GM12878 (cell line): ENCODE data around the gene N4BP2L2. TPM values are rescaled to one million over a fixed set of nuclear protein-coding genes. Genes with fewer than 3 reads are reported as not detected.

Experiments used
- ATAC-seq: fragments of 200-7000 bp; cut with Tn5 transposase; 3 replicates; pipeline ENCODE4 v1.9.1; 2020; ENCODE audit warnings: mild to moderate bottlenecking, moderate library complexity
- BruUV-seq: library from RNA; stranded (reverse); fragments of 400-500 nt; replicated peaks from 2 replicates; lab custom pipeline; 2021; lab: Mats Ljungman, UMichigan
- CTCF ChIA-PET: fragments of 300-600 bp; sonication (Branson Sonifier 250); formaldehyde crosslinking; extraction: SDS; loops from one replicate; lab custom pipeline; 2021; ENCODE audit warnings: inconsistent platforms; lab: Yijun Ruan, JAX
- POLR2A ChIA-PET: fragments of 350-600 bp; formaldehyde crosslinking; extraction: SDS; loops from one replicate; lab custom pipeline; 2021; ENCODE audit warnings: inconsistent platforms; lab: Charles Lee
- RAD21 ChIA-PET: fragments of 300-600 bp; sonication (Branson Sonifier 250); formaldehyde crosslinking; loops from one replicate; lab custom pipeline; 2023; ENCODE audit warnings: antibody characterized with exemption; ENCODE audit not compliant: unreplicated experiment; lab: Charles Lee
- SMC1A ChIA-PET: fragments of 300-600 bp; sonication (Branson Sonifier 250); formaldehyde crosslinking; loops from one replicate; lab custom pipeline; 2023; ENCODE audit not compliant: unreplicated experiment, uncharacterized antibody; lab: Charles Lee
- DNase-seq: peaks from one replicate; pipeline ENCODE4 v3.0.0-alpha.2; 2011; ENCODE audit warnings: low read depth, low spot score
- FAIRE-seq: peaks from 3 replicates; lab custom pipeline; 2011; peaks lifted over from hg19 to GRCh38; lab: Jason Lieb, UNC
- H2AFZ ChIP-seq: 2 replicates; pipeline ENCODE4 v1.6.0; 2011; ENCODE audit warnings: low read depth, low read length, control low read depth; ENCODE audit not compliant: control insufficient read depth
- H3K27ac ChIP-seq: 2 replicates; pipeline ENCODE4 v1.5.1; 2011; ENCODE audit warnings: control low read depth; ENCODE audit not compliant: control insufficient read depth, insufficient read depth
- H3K27me3 ChIP-seq, 2 experiments: replicated peaks in 1 of 2; 2 replicates each; pipeline versions ENCODE4 v1.6.0 to v1.6.1; 2011; ENCODE audit warnings: low read length in 1 of 2; ENCODE audit not compliant: control insufficient read depth in 2 of 2, insufficient read depth in 2 of 2
- H3K36me3 ChIP-seq, 2 experiments: 2 replicates each; pipeline ENCODE4 v1.5.1; 2011; ENCODE audit warnings: low read length in 1 of 2; ENCODE audit not compliant: control insufficient read depth in 2 of 2, insufficient read depth in 2 of 2
- H3K4me1 ChIP-seq: 2 replicates; pipeline ENCODE4 v1.6.1; 2011; ENCODE audit warnings: mild to moderate bottlenecking, low read length, moderate library complexity, mixed read lengths; ENCODE audit not compliant: control insufficient read depth, insufficient read depth
- H3K4me2 ChIP-seq: 2 replicates; pipeline ENCODE4 v1.6.0; 2011; ENCODE audit warnings: control low read depth; ENCODE audit not compliant: control insufficient read depth, insufficient read depth
- H3K4me3 ChIP-seq: fragments of 200-600 bp; sonication (generic); 2 replicates; pipeline ENCODE4 v1.5.1; 2016
- H3K79me2 ChIP-seq: 2 replicates; pipeline ENCODE4 v1.6.0; 2011; ENCODE audit warnings: low read length; ENCODE audit not compliant: control insufficient read depth, insufficient read depth
- H3K9ac ChIP-seq: 2 replicates; pipeline ENCODE4 v1.8.0; 2011; ENCODE audit warnings: low read length, control low read depth, mixed read lengths; ENCODE audit not compliant: control insufficient read depth, insufficient read depth
- H3K9me3 ChIP-seq: replicated peaks from 3 replicates; pipeline ENCODE4 v1.5.1; 2011; ENCODE audit warnings: mild to moderate bottlenecking, low read length; ENCODE audit not compliant: control insufficient read depth, insufficient read depth
- H4K20me1 ChIP-seq: 2 replicates; pipeline ENCODE4 v1.6.0; 2011; ENCODE audit not compliant: control insufficient read depth, insufficient read depth
- ASH2L ChIP-seq: fragments of 300-600, 200-600 bp; sonication (generic); IDR thresholded peaks from 2 replicates; pipeline ENCODE4 v1.6.1; 2017; ENCODE audit warnings: low read depth, mild to moderate bottlenecking, borderline replicate concordance
- ATF2 ChIP-seq: IDR thresholded peaks from 2 replicates; pipeline ENCODE4 v1.6.1; 2012; ENCODE audit warnings: low read length, inconsistent platforms
- ATF7 ChIP-seq: fragments of 450-650 bp; IDR thresholded peaks from 2 replicates; pipeline ENCODE4 v1.6.1; 2016; ENCODE audit warnings: low read depth, mild to moderate bottlenecking
- EP300 ChIP-seq, 2 experiments: fragments of 150-350 bp in 1 of 2; IDR thresholded peaks; 2 replicates each; pipeline ENCODE4 v1.6.1; 2011 to 2012; ENCODE audit warnings: low read depth in 2 of 2, low read length in 2 of 2, borderline replicate concordance in 1 of 2, improper control_type of control experiment in 1 of 2, inconsistent platforms in 1 of 2; ENCODE audit not compliant: control insufficient read depth in 1 of 2
- ETV6 ChIP-seq, 2 experiments: fragments of 450-650 bp in 1 of 2; IDR thresholded peaks in 1 of 2; conservative IDR thresholded peaks in 1 of 2; 2 replicates each; pipeline ENCODE4 v1.6.1; 2014; ENCODE audit warnings: antibody characterized with exemption in 1 of 2, borderline replicate concordance in 1 of 2, low read depth in 1 of 2, mild to moderate bottlenecking in 1 of 2, moderate library complexity in 1 of 2
- FOXM1 ChIP-seq: IDR thresholded peaks from 2 replicates; pipeline ENCODE4 v1.6.1; 2012; ENCODE audit warnings: low read depth, mild to moderate bottlenecking, inconsistent platforms, low read length, moderate library complexity
- IRF4 ChIP-seq: IDR thresholded peaks from 2 replicates; pipeline ENCODE4 v1.6.1; 2011; ENCODE audit warnings: low read depth, low read length
- NFIC ChIP-seq: IDR thresholded peaks from 2 replicates; pipeline ENCODE4 v1.6.1; 2012; ENCODE audit warnings: low read depth, mild to moderate bottlenecking, inconsistent platforms, low read length, moderate library complexity
- NKRF ChIP-seq: fragments of 450-650 bp; conservative IDR thresholded peaks from 2 replicates; pipeline ENCODE4 v1.6.1; 2017; ENCODE audit warnings: mild to moderate bottlenecking, moderate library complexity
- POLR2A ChIP-seq: IDR thresholded peaks from 2 replicates; pipeline ENCODE4 v1.6.1; 2011; ENCODE audit warnings: low read depth, mild to moderate bottlenecking, low read length
- RUNX3 ChIP-seq: IDR thresholded peaks from 2 replicates; pipeline ENCODE4 v1.6.1; 2012; ENCODE audit warnings: low read length, inconsistent platforms
- TAF1 ChIP-seq: IDR thresholded peaks from 2 replicates; pipeline ENCODE4 v1.6.1; 2011; ENCODE audit warnings: mild to moderate bottlenecking, low read depth, low read length, borderline replicate concordance
- USF2 ChIP-seq: IDR thresholded peaks from 2 replicates; pipeline ENCODE4 v1.6.1; 2011; ENCODE audit warnings: low read depth, low read length, improper control_type of control experiment, borderline replicate concordance
- WGBS: methylation state at CpG from one replicate; pipeline ENCODE4 v1.1.6; 2016; ENCODE audit warnings: low lambda C conversion rate; ENCODE audit not compliant: insufficient replicate concordance, insufficient coverage; ENCODE audit errors: missing lambda C conversion rate; 5-methylcytosine and 5-hydroxymethylcytosine counted together
- in situ Hi-C: fragments of 300-500 bp; cut with MboI; formaldehyde crosslinking; loops from 9 replicates; pipeline ENCODE4 v1.14.3; 2018; ENCODE audit warnings: mixed read lengths
- intact Hi-C: fragments of 100-400 bp; cut with micrococcal nuclease; formaldehyde crosslinking; loops from one replicate; pipeline ENCODE4 v1.14.2; 2022; ENCODE audit not compliant: unreplicated experiment
- polyA plus RNA-seq, 11 experiments: library from polyadenylated mRNA; depleted of rRNA in 4 of 11; unstranded in 6 of 11; stranded (reverse) in 5 of 11; fragments of >200 nt; fragmentation: Nextera tagmentation in 4 of 11; fragmentation: Illumina TruSeq in 1 of 11; extraction: Ambion mirVana in 4 of 11; extraction: Trizol in 1 of 11; gene quantifications; 1 replicate in 1 of 11; 2 replicates in 10 of 11; pipeline versions ENCODE4 v1.2.1 to v1.2.3, GENCODE V29; 2011 to 2016; ENCODE audit warnings: inconsistent platforms in 2 of 11, missing spikeins in 2 of 11, low read depth in 1 of 11
- total RNA-seq, 4 experiments: library from RNA; depleted of rRNA in 3 of 4; stranded (reverse); fragments of >200 nt in 3 of 4; fragmentation: Illumina TruSeq in 1 of 4; extraction: Trizol in 1 of 4; gene quantifications; 2 replicates each; pipeline versions ENCODE4 v1.2.1 to v1.2.3, GENCODE V29; 2013 to 2021

Gene N4BP2L2
- total and polyA plus RNA-seq, 10 of the 15 experiments (the other 5 are each of a cell fraction or from before 2014, with no cell fraction given): 41.7 to 87.1 (median 61.2) TPM

- Histone ChIP-seq H2AFZ (peak overlapping the region; percentile 100), H3K79me2 (peaks cover 55% of the 10 kb centered on the region), H3K9ac (peak overlapping the region; percentile 99), H3K4me3 (peak overlapping the region; percentile 94), H3K36me3 (peaks cover 0 to 14% of the 10 kb centered on the region in 2 experiments; a peak in 1 of 4 replicates), H3K27me3 (no peaks in the 10 kb centered on the region), H3K27ac (peak overlapping the region; percentile 100), H3K4me2 (peak overlapping the region; percentile 67), H3K9me3 (no peaks in the 10 kb centered on the region), H4K20me1 (no peaks in the 10 kb centered on the region), H3K4me1 (peaks cover 5% of the 10 kb centered on the region; the same call in 1 of the 2 replicates)
- in situ Hi-C loops (loop anchor here (10.0 to 25.0 kb wide), 2 partner anchors 1007 to 1376 kb away; partner anchors contain the start of gene HSPH1), intact Hi-C loops (loop anchor here (2.0 to 5.0 kb wide), 3 partner anchors 109 to 1005 kb away; partner anchors contain the start of genes BRCA2, N4BP2L1 and ZAR1L)
- DNase-seq: no peak
- no peak for FAIRE-seq
- under 1% methylated on average over 23 of the region's 23 CpGs for WGBS
- CTCF ChIA-PET: interaction anchor here (0.8 to 2.0 kb wide), 8 partner anchors 43 to 222 kb away, joined by 3 to 8 read pairs (median 5); partner anchors contain the start of genes N4BP2L1 and PDS5B
- TF ChIP-seq ETV6 (conservative IDR thresholded peaks at IDR 0.05 in 1 of 2, IDR thresholded peaks at IDR 0.05 in 1 of 2; ENCODE audit: borderline replicate concordance in 1 of 2, low read depth in 1 of 2): peak in 1 of 2 experiments; percentile 30; a peak in 1 of 4 replicates
- TF ChIP-seq TAF1: peak; percentile 62
- TF ChIP-seq ATF2: 0 out of 2 replicates have a peak, but pooled peaks have one; percentile 24
- TF ChIP-seq EP300 (IDR thresholded peaks at IDR 0.05; ENCODE audit: borderline replicate concordance in 1 of 2, control insufficient read depth in 1 of 2, low read depth in 2 of 2, low read length in 2 of 2): no peak
- peak; percentile 74; the same call in 1 of the 2 replicates for TF ChIP-seq POLR2A
- no peak for TF ChIP-seq USF2
- TF ChIP-seq ATF7: 0 out of 2 replicates have a peak, but pooled peaks have one; percentile 49
- no peak for TF ChIP-seq IRF4
- peak; percentile 55; the same call in 1 of the 2 replicates for TF ChIP-seq NKRF
- 0 out of 2 replicates have a peak, but pooled peaks have one; percentile 14 for TF ChIP-seq RUNX3
- 0 out of 2 replicates have a peak, but pooled peaks have one; percentile 30 for TF ChIP-seq FOXM1
- 0 out of 2 replicates have a peak, but pooled peaks have one; percentile 22 for TF ChIP-seq NFIC
- TF ChIP-seq ASH2L: no peak; the same call in 1 of the 2 replicates
- peak; percentile 86 for ATAC-seq
- RAD21 ChIA-PET: interaction anchor here (0.7 to 1.3 kb wide), 5 partner anchors 66 to 223 kb away, joined by 3 to 5 read pairs (median 3); partner anchors contain the start of genes BRCA2, N4BP2L1 and ZAR1L
- SMC1A ChIA-PET: interaction anchor here (1.4 to 2.9 kb wide), 4 partner anchors 35 to 161 kb away, joined by 3 to 12 read pairs (median 4); no protein-coding TSS in a partner anchor
- POLR2A ChIA-PET: interaction anchor here (0.7 to 1.4 kb wide), 2 partner anchors 10 to 1230 kb away, joined by 3 to 6 read pairs; no protein-coding TSS in a partner anchor
- BruUV-seq: TSS peak; percentile 76
Measured at GRCh38 chr13:32538143-32538620, 413 bp downstream of the N4BP2L2 start.
